ENCODE results near the gene RNU1-2.
"Not testable (repeated sequence)": the region's sequence is repeated elsewhere in the genome, so short reads cannot be mapped to it uniquely, and the experiment has no call there.

RNU1-2 gene

GRCh38 chr1:16927256-16927655 lies 31.5 kb downstream of the RNU1-2 start:
- H3K4me3 ChIP-seq (ENCODE audit: low read depth, low read length): no peak overlapping the region
- no peak overlapping the region for H3K9ac ChIP-seq
- no peaks in the 10 kb centered on the region for H3K9me3 ChIP-seq (ENCODE audit: control insufficient read depth, low read length)
- H3K4me1 ChIP-seq: no peaks in the 10 kb centered on the region
- H3K79me2 ChIP-seq: no peaks in the 10 kb centered on the region
- H3K27me3 ChIP-seq (ENCODE audit: control insufficient read depth, insufficient read depth, low read length): no peaks in the 10 kb centered on the region
- no peak overlapping the region for H2AFZ ChIP-seq
- H3K36me3 ChIP-seq (ENCODE audit: control insufficient read depth, insufficient read depth, low read length): no peaks in the 10 kb centered on the region
- H3K27ac ChIP-seq: no peak overlapping the region
- TF ChIP-seq CTCF (IDR thresholded peaks at IDR 0.05): no peak
- H3K4me2 ChIP-seq (ENCODE audit: low read length): no peak overlapping the region

GRCh38 chr1:16927711-16928485 lies 32.1 kb downstream of the RNU1-2 start:
- H3K27ac ChIP-seq: no peak overlapping the region
- no peak overlapping the region for H3K9ac ChIP-seq
- no peaks in the 10 kb centered on the region for H3K9me3 ChIP-seq (ENCODE audit: control insufficient read depth, low read length)
- H3K27me3 ChIP-seq (ENCODE audit: control insufficient read depth, insufficient read depth, low read length): no peaks in the 10 kb centered on the region
- no peaks in the 10 kb centered on the region for H3K79me2 ChIP-seq
- no peak overlapping the region for H2AFZ ChIP-seq
- no peak for TF ChIP-seq CTCF (IDR thresholded peaks at IDR 0.05)
- H3K4me1 ChIP-seq: no peaks in the 10 kb centered on the region
- H3K36me3 ChIP-seq (ENCODE audit: control insufficient read depth, insufficient read depth, low read length): no peaks in the 10 kb centered on the region
- H3K4me2 ChIP-seq (ENCODE audit: low read length): no peak overlapping the region
- H3K4me3 ChIP-seq (ENCODE audit: low read depth, low read length): no peak overlapping the region

- H3K9me3 ChIP-seq (ENCODE audit: control insufficient read depth, low read length); H3K27me3 ChIP-seq (ENCODE audit: control insufficient read depth, insufficient read depth, low read length); H2AFZ ChIP-seq; H3K4me3 ChIP-seq (ENCODE audit: low read depth, low read length); H3K9ac ChIP-seq; H3K27ac ChIP-seq; H3K79me2 ChIP-seq; H3K36me3 ChIP-seq (ENCODE audit: control insufficient read depth, insufficient read depth, low read length); H3K4me2 ChIP-seq (ENCODE audit: low read length); H3K4me1 ChIP-seq: not testable (repeated sequence)
Measured at GRCh38 chr1:16929146-16930041, 33.6 kb downstream of the RNU1-2 start.

- not testable (repeated sequence) for H3K27ac ChIP-seq; H2AFZ ChIP-seq; H3K9me3 ChIP-seq (ENCODE audit: control insufficient read depth, low read length); H3K79me2 ChIP-seq; H3K9ac ChIP-seq; H3K4me2 ChIP-seq (ENCODE audit: low read length); H3K36me3 ChIP-seq (ENCODE audit: control insufficient read depth, insufficient read depth, low read length); H3K27me3 ChIP-seq (ENCODE audit: control insufficient read depth, insufficient read depth, low read length); H3K4me1 ChIP-seq; H3K4me3 ChIP-seq (ENCODE audit: low read depth, low read length)
Measured at GRCh38 chr1:16931206-16931934, 35.6 kb downstream of the RNU1-2 start.

- not testable (repeated sequence) for H3K9ac ChIP-seq
Measured at GRCh38 chr1:16933945-16934344, 38.2 kb downstream of the RNU1-2 start.

GRCh38 chr1:16936580-16936979 lies 40.8 kb downstream of the RNU1-2 start:
- H3K4me2 ChIP-seq (ENCODE audit: low read length); H3K9ac ChIP-seq; H2AFZ ChIP-seq; H3K36me3 ChIP-seq (ENCODE audit: control insufficient read depth, insufficient read depth, low read length); H3K4me1 ChIP-seq; H3K27ac ChIP-seq; H3K79me2 ChIP-seq; H3K27me3 ChIP-seq (ENCODE audit: control insufficient read depth, insufficient read depth, low read length); H3K9me3 ChIP-seq (ENCODE audit: control insufficient read depth, low read length); H3K4me3 ChIP-seq (ENCODE audit: low read depth, low read length): not testable (repeated sequence)

More at GRCh38 chr1:16933945-16934344, 38.2 kb downstream of the RNU1-2 start:
- not testable (repeated sequence) for H3K4me2 ChIP-seq (ENCODE audit: low read length); H3K4me3 ChIP-seq (ENCODE audit: low read depth, low read length); H2AFZ ChIP-seq; H3K36me3 ChIP-seq (ENCODE audit: control insufficient read depth, insufficient read depth, low read length); H3K27me3 ChIP-seq (ENCODE audit: control insufficient read depth, insufficient read depth, low read length); H3K79me2 ChIP-seq; H3K9me3 ChIP-seq (ENCODE audit: control insufficient read depth, low read length); H3K27ac ChIP-seq; H3K4me1 ChIP-seq

All from parathyroid adenoma (tissue), 2 donors.